Mesendoderm (in vitro differentiated cells): ENCODE data around the gene LDLRAD4.

ENCODE experiments used
- DNase-seq: peaks from one replicate; pipeline ENCODE4 v3.0.0; 2013
- H2AK5ac ChIP-seq: 2 replicates; pipeline ENCODE4 v1.6.1; 2013; ENCODE audit warnings: low read length, inconsistent platforms
- H2BK120ac ChIP-seq: 2 replicates; pipeline ENCODE4 v1.6.1; 2013; ENCODE audit warnings: low read depth, mild to moderate bottlenecking, low read length, moderate library complexity, mixed read lengths
- H2BK15ac ChIP-seq: replicated peaks from 2 replicates; pipeline ENCODE4 v1.6.1; 2013; ENCODE audit warnings: low read depth, mild to moderate bottlenecking, moderate library complexity
- H2BK5ac ChIP-seq: 2 replicates; pipeline ENCODE4 v1.6.1; 2013; ENCODE audit warnings: low read length, inconsistent platforms
- H3K18ac ChIP-seq: 2 replicates; pipeline ENCODE4 v1.6.1; 2013; ENCODE audit warnings: mild to moderate bottlenecking, low read length, mixed read lengths
- H3K23ac ChIP-seq: one replicate; pipeline ENCODE4 v1.6.1; 2013; ENCODE audit warnings: low read length
- H3K27ac ChIP-seq: 2 replicates; pipeline ENCODE4 v1.5.1; 2013; ENCODE audit warnings: low read depth, mild to moderate bottlenecking, inconsistent platforms, low read length, moderate library complexity
- H3K27me3 ChIP-seq: 2 replicates; pipeline ENCODE4 v1.6.1; 2013; ENCODE audit warnings: low read length, control low read depth, mild to moderate bottlenecking, inconsistent platforms; ENCODE audit not compliant: insufficient read depth, poor library complexity
- H3K36me3 ChIP-seq: 2 replicates; pipeline ENCODE4 v1.6.1; 2013; ENCODE audit warnings: low read length, inconsistent platforms; ENCODE audit not compliant: control insufficient read depth, insufficient read depth
- H3K4ac ChIP-seq: one replicate; pipeline ENCODE4 v1.6.1; 2013; ENCODE audit warnings: low read depth, mild to moderate bottlenecking, low read length, moderate library complexity
- H3K4me1 ChIP-seq: 2 replicates; pipeline ENCODE4 v1.6.1; 2013; ENCODE audit warnings: low read depth, low read length, inconsistent platforms; ENCODE audit not compliant: control insufficient read depth
- H3K4me2 ChIP-seq: 2 replicates; pipeline ENCODE4 v1.6.1; 2013; ENCODE audit warnings: low read length
- H3K4me3 ChIP-seq: 2 replicates; pipeline ENCODE4 v1.5.1; 2013; ENCODE audit warnings: mild to moderate bottlenecking, low read length
- H3K56ac ChIP-seq: one replicate; pipeline ENCODE4 v1.6.1; 2013; ENCODE audit warnings: low read length
- H3K79me1 ChIP-seq: 2 replicates; pipeline ENCODE4 v1.6.1; 2013; ENCODE audit warnings: low read length, inconsistent platforms
- H3K79me2 ChIP-seq: 2 replicates; pipeline ENCODE4 v1.6.1; 2013; ENCODE audit warnings: mild to moderate bottlenecking, low read length; ENCODE audit not compliant: control insufficient read depth, insufficient read depth
- H3K9ac ChIP-seq: 2 replicates; pipeline ENCODE4 v1.6.1; 2013; ENCODE audit warnings: low read length, inconsistent platforms
- H4K5ac ChIP-seq: one replicate; pipeline ENCODE4 v1.6.1; 2013; ENCODE audit warnings: low read length
- H4K8ac ChIP-seq: one replicate; pipeline ENCODE4 v1.6.1; 2013; ENCODE audit warnings: low read depth, mild to moderate bottlenecking, control low read depth, low read length, moderate library complexity
- WGBS: extraction: QIAGEN DNeasy Blood & Tissue Kit; methylation state at CpG from one replicate; pipeline ENCODE4 v1.1.7; 2013; ENCODE audit warnings: low lambda C conversion rate, missing lambda C conversion rate; ENCODE audit not compliant: insufficient coverage; ENCODE audit errors: extremely low coverage; 5-methylcytosine and 5-hydroxymethylcytosine counted together

The LDLRAD4 gene

GRCh38 chr18:13444430-13445240 lies 226.1 kb downstream of the LDLRAD4 start:
- no peak overlapping the region for H4K8ac ChIP-seq
- H2BK15ac ChIP-seq: no peak overlapping the region
- H3K79me2 ChIP-seq: no peaks in the 10 kb centered on the region
- H3K79me1 ChIP-seq: no peaks in the 10 kb centered on the region
- no peak overlapping the region for H2BK5ac ChIP-seq
- H3K56ac ChIP-seq: no peak overlapping the region
- no peaks in the 10 kb centered on the region for H3K36me3 ChIP-seq
- H3K27ac ChIP-seq: no peak overlapping the region
- no peak overlapping the region for H3K4me2 ChIP-seq
- no peak overlapping the region for H3K18ac ChIP-seq
- H3K4me3 ChIP-seq: no peak overlapping the region
- no peak overlapping the region for H2AK5ac ChIP-seq
- no CpG with 5 or more reads among the region's 8 CpGs for WGBS
- no peak for DNase-seq
- H2BK120ac ChIP-seq: no peak overlapping the region
- H3K9ac ChIP-seq: no peak overlapping the region
- H4K5ac ChIP-seq: no peak overlapping the region
- no peak overlapping the region for H3K4ac ChIP-seq
- H3K27me3 ChIP-seq: no peaks in the 10 kb centered on the region
- no peak overlapping the region for H3K23ac ChIP-seq
- no peaks in the 10 kb centered on the region for H3K4me1 ChIP-seq

GRCh38 chr18:13445241-13445897 lies 226.8 kb downstream of the LDLRAD4 start:
- Histone ChIP-seq H2BK5ac (no peak overlapping the region), H3K4me3 (no peak overlapping the region), H2BK120ac (no peak overlapping the region), H3K79me2 (no peaks in the 10 kb centered on the region), H2BK15ac (no peak overlapping the region), H3K4me2 (no peak overlapping the region), H3K27ac (no peak overlapping the region), H3K18ac (no peak overlapping the region), H2AK5ac (no peak overlapping the region), H3K27me3 (no peaks in the 10 kb centered on the region), H4K8ac (no peak overlapping the region), H3K36me3 (no peaks in the 10 kb centered on the region), H4K5ac (no peak overlapping the region), H3K9ac (no peak overlapping the region), H3K56ac (no peak overlapping the region), H3K4me1 (no peaks in the 10 kb centered on the region), H3K23ac (no peak overlapping the region), H3K4ac (no peak overlapping the region), H3K79me1 (no peaks in the 10 kb centered on the region)
- DNase-seq: no peak
- WGBS: no CpG with 5 or more reads among the region's 6 CpGs

GRCh38 chr18:13446024-13446423 lies 227.5 kb downstream of the LDLRAD4 start:
- H3K79me1 ChIP-seq: no peaks in the 10 kb centered on the region
- no peak overlapping the region for H3K27ac ChIP-seq
- no peak overlapping the region for H4K8ac ChIP-seq
- DNase-seq: no peak
- no peaks in the 10 kb centered on the region for H3K36me3 ChIP-seq
- no peak overlapping the region for H3K4me2 ChIP-seq
- no peak overlapping the region for H3K23ac ChIP-seq
- H2BK120ac ChIP-seq: no peak overlapping the region
- H4K5ac ChIP-seq: no peak overlapping the region
- no peak overlapping the region for H3K9ac ChIP-seq
- H2BK15ac ChIP-seq: no peak overlapping the region
- no peak overlapping the region for H3K4me3 ChIP-seq
- no peak overlapping the region for H2BK5ac ChIP-seq
- H3K4me1 ChIP-seq: no peaks in the 10 kb centered on the region
- H3K27me3 ChIP-seq: no peaks in the 10 kb centered on the region
- H3K4ac ChIP-seq: no peak overlapping the region
- no CpG with 5 or more reads among the region's 6 CpGs for WGBS
- no peaks in the 10 kb centered on the region for H3K79me2 ChIP-seq
- no peak overlapping the region for H3K18ac ChIP-seq
- H3K56ac ChIP-seq: no peak overlapping the region
- H2AK5ac ChIP-seq: no peak overlapping the region

- Histone ChIP-seq H3K4me2 (no peak overlapping the region), H3K56ac (no peak overlapping the region), H3K27me3 (no peaks in the 10 kb centered on the region)
Observed at GRCh38 chr18:13446610-13447461, 228.3 kb downstream of the LDLRAD4 start.

GRCh38 chr18:13447621-13448334 lies 229.2 kb downstream of the LDLRAD4 start:
- H3K4me2 ChIP-seq: no peak overlapping the region
- H3K79me2 ChIP-seq: no peaks in the 10 kb centered on the region
- peak; percentile 84 for DNase-seq
- H3K18ac ChIP-seq: no peak overlapping the region
- H3K27ac ChIP-seq: no peak overlapping the region
- H2AK5ac ChIP-seq: no peak overlapping the region
- no peaks in the 10 kb centered on the region for H3K27me3 ChIP-seq
- no peak overlapping the region for H3K4ac ChIP-seq
- H2BK120ac ChIP-seq: no peak overlapping the region
- no peak overlapping the region for H4K5ac ChIP-seq
- H3K56ac ChIP-seq: no peak overlapping the region
- H2BK5ac ChIP-seq: no peak overlapping the region
- H3K36me3 ChIP-seq: no peaks in the 10 kb centered on the region
- H3K23ac ChIP-seq: no peak overlapping the region
- H3K4me1 ChIP-seq: peaks cover 11% of the 10 kb centered on the region
- no peak overlapping the region for H2BK15ac ChIP-seq
- no peaks in the 10 kb centered on the region for H3K79me1 ChIP-seq
- H3K4me3 ChIP-seq: no peak overlapping the region
- H3K9ac ChIP-seq: no peak overlapping the region
- H4K8ac ChIP-seq: no peak overlapping the region
- no CpG with 5 or more reads among the region's 22 CpGs for WGBS

More at GRCh38 chr18:13446610-13447461, 228.3 kb downstream of the LDLRAD4 start:
- Histone ChIP-seq H3K18ac (peak overlapping the region; percentile 22), H3K4me1 (peaks cover 2% of the 10 kb centered on the region), H3K36me3 (no peaks in the 10 kb centered on the region), H4K5ac (no peak overlapping the region), H2BK15ac (no peak overlapping the region), H3K4ac (no peak overlapping the region), H3K23ac (no peak overlapping the region), H3K79me2 (no peaks in the 10 kb centered on the region), H2BK120ac (no peak overlapping the region), H3K27ac (no peak overlapping the region), H3K9ac (no peak overlapping the region), H3K79me1 (no peaks in the 10 kb centered on the region), H2BK5ac (no peak overlapping the region), H2AK5ac (no peak overlapping the region), H4K8ac (no peak overlapping the region), H3K4me3 (no peak overlapping the region)
- no CpG with 5 or more reads among the region's 22 CpGs for WGBS
- no peak for DNase-seq
